Ovary (tissue), 10 donors: Measurements from ENCODE around the gene ZNF737. TPM values are rescaled to one million over a fixed set of nuclear protein-coding genes. Genes with fewer than 3 reads are reported as not detected.
"Not testable (repeated sequence)": the region's sequence is repeated elsewhere in the genome, so short reads cannot be mapped to it uniquely, and the experiment has no call there.

Experiments
- DNase-seq, 5 donors: peaks; one replicate each; pipeline ENCODE4 v3.0.0-alpha.2; 2019 to 2020
- H3K27ac ChIP-seq, 2 donors: fragments of 200-600 bp; one replicate each; pipeline versions ENCODE4 v1.5.1 to v1.8.0; 2019 to 2022
- H3K27me3 ChIP-seq: fragments of 200-600 bp; one replicate; pipeline ENCODE4 v1.8.0; 2022
- H3K36me3 ChIP-seq: fragments of 200-600 bp; sonication (generic); one replicate; pipeline ENCODE4 v1.5.1; 2019
- H3K4me1 ChIP-seq: one replicate; pipeline ENCODE4 v1.8.1; 2013; ENCODE audit warnings: mild to moderate bottlenecking, moderate library complexity; ENCODE audit not compliant: insufficient read depth
- H3K4me3 ChIP-seq: fragments of 200-600 bp; sonication (generic); one replicate; pipeline ENCODE4 v1.5.1; 2017
- H3K9me3 ChIP-seq, 2 donors: fragments of 200-600 bp in 1 of 2; sonication (generic) in 1 of 2; one replicate each; pipeline versions ENCODE4 v1.5.1 to v1.8.1; 2013 to 2019; ENCODE audit warnings: mild to moderate bottlenecking in 1 of 2, moderate library complexity in 1 of 2
- CTCF ChIP-seq, 3 donors: fragments of 450-650 bp in 2 of 3; fragments of 200-600 bp in 1 of 3; IDR thresholded peaks; one replicate each; pipeline versions ENCODE4 v1.5.1 to v1.8.0; 2016 to 2022; ENCODE audit warnings: antibody characterized with exemption in 3 of 3, mild to moderate bottlenecking in 1 of 3
- EP300 ChIP-seq: sonication (generic); formaldehyde crosslinking; IDR thresholded peaks from one replicate; pipeline ENCODE4 v1.6.1; 2017; ENCODE audit warnings: antibody characterized with exemption
- POLR2A ChIP-seq: fragments of 450-650 bp; IDR thresholded peaks from one replicate; pipeline ENCODE4 v1.6.1; 2017; ENCODE audit warnings: antibody characterized with exemption, mild to moderate bottlenecking, moderate library complexity
- WGBS, 3 donors: extraction: QIAGEN DNeasy Blood & Tissue Kit in 1 of 3; methylation state at CpG; one replicate each; pipeline versions ENCODE4 v1.1.5 to v1.1.7; 2013 to 2017; 5-methylcytosine and 5-hydroxymethylcytosine counted together
- intact Hi-C, 4 donors: fragments of 100-400 bp; cut with DNase I; formaldehyde crosslinking; loops; one replicate each; pipeline versions ENCODE4 v1.11.0 to v1.15.1; 2022 to 2023
- long read RNA-seq, 3 donors: library from polyadenylated mRNA in 2 of 3; unstranded in 2 of 3; transcript quantifications; one replicate each; pipeline ENCODE4 v2.0.0 and lab custom pipeline, GENCODE V29; 2021 to 2026
- polyA plus RNA-seq, 2 donors: library from polyadenylated mRNA; stranded (reverse); fragments of 200-250 nt in 1 of 2; fragments of 350-450 nt in 1 of 2; fragmentation: Illumina TruSeq in 1 of 2; extraction: RNeasy Lipid Tissue Mini Kit (QIAGEN cat#74804) in 1 of 2; gene quantifications; one replicate each; pipeline ENCODE4 v1.2.3, GENCODE V29; 2013 to 2014
- total RNA-seq, 7 donors: library from RNA; depleted of rRNA in 2 of 7; stranded (reverse); fragments of >200 nt in 2 of 7; fragmentation: NEBNext Ultra II Directional in 3 of 7; extraction: Animal tissue kit (Norgen Biotek cat#: 25700) in 3 of 7; gene quantifications; one replicate each; pipeline versions ENCODE4 v1.1.0 to v1.2.4, GENCODE V29; 2016 to 2023
- donor health status: DM: no; HTN: no; CAD: no; lungs with moderate emphysema.
- donor health status: DM: no; HTN: no; CAD: no.
- donor health status: Bipolar disorder and iron deficiency.
- donor health status: DM: yes; HTN: yes; CAD: no.
- donor health status: DM: no; HTN: no; CAD: no.
- donor health status: DM: yes; HTN: yes; CAD: no.

The ZNF737 gene
- total RNA-seq (10 to 100 TPM; 21.8 to 63.8 (median 30.4) TPM), polyA plus RNA-seq (10 to 100 TPM; 19.8 to 25.9 TPM)
- long read RNA-seq, donor 1, partial matches to known transcripts = 0 of 4 reads
- long read RNA-seq, donor 1, other reads (novel, unspliced or antisense) = 3 of 4 reads
- long read RNA-seq, donor 2, transcript ZNF737-201 (4 exons, 2,867 nt) = major isoform, 12 of 12 reads
- long read RNA-seq, donor 2, partial matches to known transcripts = 0 of 12 reads
- long read RNA-seq, donor 2, other reads (novel, unspliced or antisense) = 0 of 12 reads
- long read RNA-seq, donor 3, partial matches to known transcripts = 1 of 4 reads
- long read RNA-seq, donor 3, other reads (novel, unspliced or antisense) = 2 of 4 reads

GRCh38 chr19:20565321-20566018 lies at the start of gene ZNF737:
ZNF737 (minus strand) TSS chr19:20565781; CDS start chr19:20565640, 141 bp downstream.
- intact Hi-C loops = loop anchor here in 2 of 4 donors (5.0 to 10.0 kb wide), 3 partner anchors 47 to 709 kb away; no protein-coding TSS in a partner anchor
- no peaks in the 10 kb centered on the region for H3K9me3 ChIP-seq
- peak; percentile 97 to 99 (median 98) for DNase-seq
- H3K27ac ChIP-seq = peak within 1 kb of the TSS; percentile 64 to 86
- peak in 2 of 3 donors; percentile 31 to 58 for TF ChIP-seq CTCF (IDR thresholded peaks at IDR 0.05)
- TF ChIP-seq EP300 = no peak
- TF ChIP-seq POLR2A = peak; percentile 45
- H3K4me3 ChIP-seq = peak within 1 kb of the TSS; percentile 80
- 1% methylated on average over 24 to 28 of the region's 28 CpGs for WGBS, 3 donors
- no peaks in the 10 kb centered on the region for H3K27me3 ChIP-seq
- H3K4me1 ChIP-seq = peaks cover 4% of the 10 kb centered on the region
- H3K36me3 ChIP-seq = no peaks in the 10 kb centered on the region

- 70 to 89% (median 84%) methylated on average over 4 of the region's 4 CpGs for WGBS, 3 donors
- not testable (repeated sequence) for H3K4me1 ChIP-seq, H3K27me3 ChIP-seq, H3K9me3 ChIP-seq, H3K4me3 ChIP-seq, DNase-seq, H3K36me3 ChIP-seq
- intact Hi-C loops = loop anchor here in 3 of 4 donors (5.0 to 10.0 kb wide), 3 partner anchors 48 to 87 kb away; partner anchors contain the start of gene ZNF737 (in 2 of the 3)
- H3K27ac ChIP-seq = peak overlapping the region in 1 of 2 donors; percentile 85
These were observed 49.4 kb upstream of the ZNF737 start for GRCh38 chr19:20614971-20615370.

- TF ChIP-seq POLR2A = no peak
- 2 to 11% (median 4%) methylated on average over 5 of the region's 5 CpGs for WGBS, 3 donors
- H3K4me1 ChIP-seq = peaks cover 6% of the 10 kb centered on the region
- H3K36me3 ChIP-seq = no peaks in the 10 kb centered on the region
- DNase-seq = peak; percentile 20 to 44 (median 39)
- H3K27me3 ChIP-seq = no peaks in the 10 kb centered on the region
- peak overlapping the region; percentile 34 to 85 for H3K27ac ChIP-seq
- intact Hi-C loops = loop anchor here in 2 of 4 donors (5.0 to 10.0 kb wide), 2 partner anchors 46 to 48 kb away; partner anchors contain the start of gene ZNF737 (in 2 of the 2)
- peak overlapping the region; percentile 36 for H3K4me3 ChIP-seq
- H3K9me3 ChIP-seq = no peaks in the 10 kb centered on the region
These were observed 47.2 kb upstream of the ZNF737 start for GRCh38 chr19:20612711-20613316.

- Histone ChIP-seq H3K4me3 (peak overlapping the region; percentile 36), H3K9me3 (no peaks in the 10 kb centered on the region), H3K27ac (peak overlapping the region; percentile 62 to 85), H3K27me3 (no peaks in the 10 kb centered on the region), H3K36me3 (no peaks in the 10 kb centered on the region), H3K4me1 (peaks cover 6% of the 10 kb centered on the region)
- 6 to 12% (median 6%) methylated on average over 6 of the region's 6 CpGs for WGBS, 3 donors
- TF ChIP-seq POLR2A = no peak
- no peak for TF ChIP-seq CTCF (IDR thresholded peaks at IDR 0.05)
- no peak for TF ChIP-seq EP300
- peak; percentile 38 to 53 (median 48) for DNase-seq
- intact Hi-C loops = loop anchor here in 2 of 4 donors (5.0 to 10.0 kb wide), 2 partner anchors 45 to 47 kb away; partner anchors contain the start of gene ZNF737 (in 2 of the 2)
These were observed 46.3 kb upstream of the ZNF737 start for GRCh38 chr19:20611866-20612265.

- no peak overlapping the region for H3K4me3 ChIP-seq
- H3K27ac ChIP-seq = no peak overlapping the region
- H3K9me3 ChIP-seq = no peaks in the 10 kb centered on the region
- 68 to 90% (median 86%) methylated on average over 1 of the region's 1 CpG for WGBS, 3 donors
- DNase-seq = no peak
- H3K4me1 ChIP-seq = peaks cover 4% of the 10 kb centered on the region
- no peaks in the 10 kb centered on the region for H3K27me3 ChIP-seq
- no peaks in the 10 kb centered on the region for H3K36me3 ChIP-seq
- intact Hi-C loops = no loop called here
- TF ChIP-seq POLR2A = no peak
- no peak for TF ChIP-seq EP300
- no peak for TF ChIP-seq CTCF (IDR thresholded peaks at IDR 0.05)
These were observed 42.4 kb upstream of the ZNF737 start for GRCh38 chr19:20607943-20608342.
